Measurements from ENCODE around the gene OR10A6. TPM values are rescaled to one million over a fixed set of nuclear protein-coding genes. Genes with fewer than 3 reads are reported as not detected.

The OR10A6 gene
- total and polyA plus RNA-seq, 2 of the 4 experiments (the other 2 are of a cell fraction), result 0.19 TPM; not detected in 1

GRCh38 chr11:7889985-7890384 is 41.1 kb downstream of the OR10A6 start:
- CTCF ChIA-PET, result interaction anchor here (0.6 to 4.7 kb wide), 4 partner anchors 15 to 117 kb away, joined by 3 to 51 read pairs (median 11); partner anchors contain the start of gene EIF3F
- dilution Hi-C loops (cut with HindIII; ENCODE audit: low sequenced_read_pairs, unreplicated experiment) (no loop called here), intact Hi-C loops (cut with micrococcal nuclease) (loop anchor here (5.0 to 10.0 kb wide), 3 partner anchors 77 to 315 kb away; partner anchors contain the start of gene NLRP10)

More at GRCh38 chr11:7889985-7890384, 41.1 kb downstream of the OR10A6 start:
- Histone ChIP-seq H2AFZ (replicated peaks; ENCODE audit: low read length, poor library complexity) (peak overlapping the region; percentile 83), H3K23ac (ENCODE audit: low read depth, low read length) (0 out of 2 replicates have a peak overlapping the region, but pooled peaks have one; percentile 10), H3K79me1 (ENCODE audit: low read depth in 1 of 2, low read length in 2 of 2) (no peaks in the 10 kb centered on the region), H3K4me3 (ENCODE audit: insufficient read depth, low read depth, low read length) (no peak overlapping the region), H3K9ac (ENCODE audit: low read depth, low read length) (no peak overlapping the region), H2BK5ac (ENCODE audit: low read depth, low read length, poor library complexity, severe bottlenecking) (no peak overlapping the region), H3K4ac (ENCODE audit: low read depth, low read length) (0 out of 2 replicates have a peak overlapping the region, but pooled peaks have one; percentile 4), H3K14ac (replicated peaks; ENCODE audit: low read depth, low read length) (no peak overlapping the region), H3K27ac (ENCODE audit: insufficient read depth, low read length) (no peak overlapping the region), H2AK9ac (replicated peaks; ENCODE audit: low read depth, low read length, poor library complexity) (no peak overlapping the region), H3K9me1 (ENCODE audit: insufficient read depth, low read length) (no peaks in the 10 kb centered on the region), H3K9me3 (ENCODE audit: control insufficient read depth, insufficient read depth, low read length) (no peaks in the 10 kb centered on the region), H3K56ac (ENCODE audit: extremely low read depth, insufficient read depth, low read length) (no peak overlapping the region), H3K4me2 (ENCODE audit: low read depth, low read length) (peak overlapping the region; percentile 89), H2BK15ac (ENCODE audit: low read depth, low read length) (peak overlapping the region; percentile 41; the same call in 1 of the 3 replicates), H4K5ac (ENCODE audit: low read depth, low read length) (no peak overlapping the region), H3K27me3 (ENCODE audit: control insufficient read depth, insufficient read depth, low read length) (no peaks in the 10 kb centered on the region), H4K8ac (ENCODE audit: low read depth in 2 of 2, low read length in 2 of 2) (peak overlapping the region in 1 of 2 experiments; percentile 54; a peak in 1 of 4 replicates), H4K20me1 (ENCODE audit: insufficient read depth, low read length) (no peaks in the 10 kb centered on the region), H3K4me1 (ENCODE audit: control insufficient read depth, insufficient read depth, low read length) (peaks cover 9% of the 10 kb centered on the region), H2AK5ac (ENCODE audit: low read depth, low read length) (no peak overlapping the region), H3K18ac (ENCODE audit: low read depth, low read length) (peak overlapping the region; percentile 59), H3K36me3 (ENCODE audit: control insufficient read depth, insufficient read depth, low read length) (no peaks in the 10 kb centered on the region), H2BK20ac (ENCODE audit: low read depth, low read length) (no peak overlapping the region; the same call in 1 of the 2 replicates), H2BK120ac (ENCODE audit: low read depth, low read length) (no peak overlapping the region; the same call in 1 of the 2 replicates), H4K91ac (ENCODE audit: insufficient read depth, low read depth, low read length) (no peak overlapping the region)
- no CpG with 5 or more reads among the region's 5 CpGs for WGBS, 2 experiments (ENCODE audit: extremely low coverage in 2 of 2, insufficient read length in 1 of 2)
- no TSS peak for BruUV-seq (replicated peaks)
- ATAC-seq (ENCODE audit: low read depth) (no peak), DNase-seq (no peak)
- TF ChIP-seq CEBPB (IDR thresholded peaks at IDR 0.05; ENCODE audit: low read depth, low read length), result no peak
- TF ChIP-seq RCOR1 (IDR thresholded peaks at IDR 0.05; ENCODE audit: insufficient replicate concordance, low read length), result no peak
- no peak for TF ChIP-seq RFX5 (IDR thresholded peaks at IDR 0.05; ENCODE audit: low read depth, low read length)
- no peak for TF ChIP-seq MAFK (IDR thresholded peaks at IDR 0.05; ENCODE audit: low read depth, low read length)
- no peak for TF ChIP-seq USF2 (IDR thresholded peaks at IDR 0.05; ENCODE audit: low read depth, low read length)
- no peak for TF ChIP-seq MXI1 (IDR thresholded peaks at IDR 0.05; ENCODE audit: borderline replicate concordance, low read depth, low read length)
- TF ChIP-seq CHD1 (IDR thresholded peaks at IDR 0.05; ENCODE audit: low read depth, low read length), result no peak
- TF ChIP-seq POLR2A (IDR thresholded peaks at IDR 0.05; ENCODE audit: low read depth, low read length), result no peak
- no peak for TF ChIP-seq ELK1 (IDR thresholded peaks at IDR 0.05; ENCODE audit: borderline replicate concordance, low read depth, low read length)
- no peak for TF ChIP-seq BHLHE40 (IDR thresholded peaks at IDR 0.05; ENCODE audit: low read depth, low read length)
- no peak for TF ChIP-seq MAZ (IDR thresholded peaks at IDR 0.05; ENCODE audit: borderline replicate concordance, low read depth, low read length)
- no peak for TF ChIP-seq RAD21 (IDR thresholded peaks at IDR 0.05; ENCODE audit: low read length)
- TF ChIP-seq NFE2L2 (IDR thresholded peaks at IDR 0.05; ENCODE audit: low read depth, low read length), result no peak
- in situ Hi-C loops (cut with MboI; ENCODE audit: low sequenced_read_pairs), result loop anchor here (5.0 to 25.0 kb wide), 3 partner anchors 102 to 328 kb away; no protein-coding TSS in a partner anchor
- POLR2A ChIA-PET (ENCODE audit: unreplicated experiment), result no interaction called here

Measured in IMR-90 (cell line).